ENCODE data around the gene B3GNT7.

The B3GNT7 gene

GRCh38 chr2:231450548-231450989 lies 55.1 kb downstream of the B3GNT7 start:
- H3K4me3 ChIP-seq (ENCODE audit: low read length), result no peak overlapping the region
- H3K36me3 ChIP-seq (ENCODE audit: insufficient read depth, low read length), result peaks cover 24% of the 10 kb centered on the region
- no peak overlapping the region for H2AFZ ChIP-seq (ENCODE audit: low read depth, low read length)
- H3K9me3 ChIP-seq (ENCODE audit: low read length), result no peaks in the 10 kb centered on the region
- H3K27me3 ChIP-seq (ENCODE audit: insufficient read depth, low read length), result no peaks in the 10 kb centered on the region
- peaks cover 21% of the 10 kb centered on the region for H3K4me1 ChIP-seq (ENCODE audit: insufficient read depth, low read length)

Data from neuron (in vitro differentiated cells).